ENCODE data around the gene MSRB1.
"Not testable (repeated sequence)": the region's sequence is repeated elsewhere in the genome, so short reads cannot be mapped to it uniquely, and the experiment has no call there.

Gene MSRB1

DNA sequence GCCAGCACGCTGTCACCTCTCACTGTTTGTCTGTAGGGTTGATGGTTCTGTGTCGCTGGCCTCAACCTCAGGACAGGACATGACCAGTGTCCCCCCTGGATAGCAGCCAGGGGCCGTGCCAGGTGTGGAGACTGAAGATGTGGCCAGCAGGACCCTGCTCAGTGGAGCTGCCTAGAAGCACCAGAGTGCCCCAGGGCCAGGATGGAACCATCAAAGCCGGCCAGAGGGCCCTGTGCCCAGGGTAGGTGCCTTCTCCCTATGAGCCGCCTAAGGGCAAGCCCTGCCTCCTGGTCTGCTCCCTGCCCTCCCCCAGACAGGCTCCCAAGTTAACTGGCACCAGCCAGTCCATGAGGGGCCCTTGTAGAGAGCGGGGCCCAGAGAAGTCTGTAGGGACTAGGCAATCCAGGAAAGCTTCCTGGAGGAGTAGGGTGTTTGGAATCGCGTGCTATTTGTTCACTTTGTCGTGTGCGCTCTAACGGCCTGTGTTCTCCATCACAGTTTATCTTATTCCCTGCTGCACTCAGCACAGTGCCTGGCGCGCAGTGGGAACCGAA is 15.8 kb upstream of the MSRB1 start:
- Histone ChIP-seq H3K27ac (peak overlapping the region in 1 of 2 donors; percentile 90), H3K4me3 (peak overlapping the region; percentile 93)
- no peak for DNase-seq (ENCODE audit: low spot score)
- TF ChIP-seq, protein P1, sequence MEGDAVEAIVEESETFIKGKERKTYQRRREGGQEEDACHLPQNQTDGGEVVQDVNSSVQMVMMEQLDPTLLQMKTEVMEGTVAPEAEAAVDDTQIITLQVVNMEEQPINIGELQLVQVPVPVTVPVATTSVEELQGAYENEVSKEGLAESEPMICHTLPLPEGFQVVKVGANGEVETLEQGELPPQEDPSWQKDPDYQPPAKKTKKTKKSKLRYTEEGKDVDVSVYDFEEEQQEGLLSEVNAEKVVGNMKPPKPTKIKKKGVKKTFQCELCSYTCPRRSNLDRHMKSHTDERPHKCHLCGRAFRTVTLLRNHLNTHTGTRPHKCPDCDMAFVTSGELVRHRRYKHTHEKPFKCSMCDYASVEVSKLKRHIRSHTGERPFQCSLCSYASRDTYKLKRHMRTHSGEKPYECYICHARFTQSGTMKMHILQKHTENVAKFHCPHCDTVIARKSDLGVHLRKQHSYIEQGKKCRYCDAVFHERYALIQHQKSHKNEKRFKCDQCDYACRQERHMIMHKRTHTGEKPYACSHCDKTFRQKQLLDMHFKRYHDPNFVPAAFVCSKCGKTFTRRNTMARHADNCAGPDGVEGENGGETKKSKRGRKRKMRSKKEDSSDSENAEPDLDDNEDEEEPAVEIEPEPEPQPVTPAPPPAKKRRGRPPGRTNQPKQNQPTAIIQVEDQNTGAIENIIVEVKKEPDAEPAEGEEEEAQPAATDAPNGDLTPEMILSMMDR (IDR thresholded peaks at IDR 0.05): no peak

- H3K27ac ChIP-seq; H3K4me3 ChIP-seq; DNase-seq (ENCODE audit: low spot score): not testable (repeated sequence)
These were observed 15.1 kb upstream of the MSRB1 start for GRCh38 chr16:1958143-1958491.

DNA sequence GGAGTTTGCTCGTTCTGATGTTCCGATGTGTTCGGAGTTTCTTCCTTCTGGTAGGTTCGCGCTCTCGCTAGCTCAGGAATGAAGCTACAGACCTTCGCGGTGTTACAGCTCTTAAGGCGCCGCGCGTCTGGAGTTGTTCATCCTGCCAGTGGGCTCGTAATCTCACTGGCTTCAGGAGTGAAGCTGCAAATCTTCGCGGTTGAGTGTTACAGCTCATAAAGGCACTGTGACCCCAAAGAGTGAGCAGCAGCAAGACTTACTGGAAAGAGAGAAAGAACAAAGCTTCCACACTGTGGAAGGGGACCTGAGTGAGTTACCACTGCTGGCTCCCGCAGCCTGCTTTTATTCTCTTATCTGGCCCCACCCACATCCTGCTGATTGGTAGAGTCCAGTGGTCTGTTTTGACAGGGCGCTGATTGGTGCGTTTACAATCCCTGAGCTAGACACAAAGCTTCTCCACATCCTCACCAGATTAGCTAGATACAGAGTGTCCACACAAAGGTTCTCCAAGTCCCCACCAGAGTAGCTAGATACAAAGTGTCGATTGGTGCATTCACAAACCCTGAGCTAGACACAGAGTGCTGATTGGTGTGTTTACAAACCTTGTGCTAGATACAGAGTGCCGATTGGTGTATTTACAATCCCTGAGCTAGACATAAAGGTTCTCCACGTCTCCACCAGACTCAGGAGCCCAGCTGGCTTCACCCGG is 14.6 kb upstream of the MSRB1 start:
- not testable (repeated sequence) for H3K27ac ChIP-seq; DNase-seq (ENCODE audit: low spot score); H3K4me3 ChIP-seq

GRCh38 chr16:1953734-1954133 is 10.7 kb upstream of the MSRB1 start:
- Histone ChIP-seq H3K4me3 (no peak overlapping the region), H3K27ac (no peak overlapping the region)
- no peak for DNase-seq (ENCODE audit: low spot score)
- TF ChIP-seq, protein P1 (IDR thresholded peaks at IDR 0.05): no peak

- Histone ChIP-seq H3K27ac (no peak overlapping the region), H3K4me3 (no peak overlapping the region)
- TF ChIP-seq, protein P1 (IDR thresholded peaks at IDR 0.05): no peak
- DNase-seq (ENCODE audit: low spot score): no peak
These were observed 7.6 kb upstream of the MSRB1 start for GRCh38 chr16:1950559-1950958.

GRCh38 chr16:1950047-1950446 is 7.0 kb upstream of the MSRB1 start:
- H3K27ac ChIP-seq: no peak overlapping the region
- TF ChIP-seq, protein P1 (IDR thresholded peaks at IDR 0.05): no peak
- no peak for DNase-seq (ENCODE audit: low spot score)
- no peak overlapping the region for H3K4me3 ChIP-seq

- H3K4me3 ChIP-seq: no peak overlapping the region
- TF ChIP-seq, protein P1 (IDR thresholded peaks at IDR 0.05): no peak
- DNase-seq (ENCODE audit: low spot score): no peak
- no peak overlapping the region for H3K27ac ChIP-seq
These were observed 6.5 kb upstream of the MSRB1 start for GRCh38 chr16:1949507-1949906.

DNA sequence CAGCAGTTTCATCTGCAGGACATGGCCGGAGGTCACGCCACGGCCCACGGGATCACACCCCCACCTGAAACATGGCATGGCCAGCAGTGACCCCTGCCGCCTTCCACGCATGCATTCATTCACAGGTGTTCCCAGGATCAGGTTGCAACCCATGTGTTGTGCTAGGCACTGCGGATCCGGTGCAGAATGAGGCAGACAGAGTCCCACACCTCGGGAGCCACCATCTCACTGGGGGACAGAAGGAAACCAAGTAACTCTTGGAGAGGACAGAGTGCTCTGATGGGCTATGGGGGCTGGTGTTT is 4.3 kb upstream of the MSRB1 start:
- TF ChIP-seq, protein P1 (IDR thresholded peaks at IDR 0.05): no peak
- H3K27ac ChIP-seq: no peak overlapping the region
- no peak for DNase-seq (ENCODE audit: low spot score)

More for the DNA sequence above, 4.3 kb upstream of the MSRB1 start:
- H3K4me3 ChIP-seq: no peak overlapping the region
